DLD1 (cell line): ENCODE data around the gene MAP3K12.

Experiments
- in situ Hi-C: cut with HindIII; loops from 2 replicates; pipeline ENCODE4 v1.10.0; 2017; ENCODE audit warnings: low sequenced_read_pairs

MAP3K12 gene

DNA sequence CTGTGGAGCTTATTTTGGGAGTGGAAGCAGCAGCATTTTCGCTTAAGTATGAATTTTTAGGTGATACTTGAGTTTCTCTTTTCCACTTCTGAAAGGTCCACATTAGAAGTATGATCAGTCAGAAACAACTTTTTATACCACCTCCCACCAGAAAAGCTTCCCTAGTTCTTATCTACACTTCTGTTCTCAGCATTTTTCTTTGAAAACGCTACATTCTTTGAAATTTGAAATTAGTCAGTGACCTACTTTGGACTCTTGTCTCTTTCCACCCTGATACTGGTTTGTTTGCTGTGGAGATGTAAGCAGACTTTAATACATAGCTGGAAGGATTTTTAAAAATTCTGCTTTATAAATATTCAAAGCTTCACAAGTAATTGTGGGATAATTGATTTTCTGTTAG, 25.2 kb downstream of the MAP3K12 start:
- in situ Hi-C loops: no loop called here

DNA sequence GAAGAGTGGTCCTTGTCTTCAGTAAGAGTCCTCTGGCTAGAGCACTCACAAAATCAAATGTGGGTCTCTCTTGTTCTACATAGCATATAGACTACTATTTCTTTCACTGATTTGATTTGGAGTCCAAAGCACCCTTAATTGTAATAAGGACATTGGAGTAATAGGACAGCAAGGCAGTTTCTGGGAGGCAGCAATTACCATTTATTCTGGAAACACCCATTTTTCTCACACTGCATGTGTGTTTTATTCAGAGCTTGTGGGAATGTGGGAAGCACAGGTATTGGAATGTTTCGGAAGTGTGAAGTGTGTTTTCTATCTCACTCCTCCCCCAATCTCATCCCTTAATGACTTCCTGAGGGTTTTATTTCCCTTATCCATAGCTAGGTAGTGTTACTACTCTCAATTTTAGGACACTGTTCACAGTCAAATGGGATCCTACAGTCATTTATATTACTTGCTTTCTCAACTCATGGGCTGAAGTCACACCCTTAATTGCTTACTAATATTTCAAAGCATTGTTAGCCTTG, 27.1 kb downstream of the MAP3K12 start:
- in situ Hi-C loops: no loop called here

DNA sequence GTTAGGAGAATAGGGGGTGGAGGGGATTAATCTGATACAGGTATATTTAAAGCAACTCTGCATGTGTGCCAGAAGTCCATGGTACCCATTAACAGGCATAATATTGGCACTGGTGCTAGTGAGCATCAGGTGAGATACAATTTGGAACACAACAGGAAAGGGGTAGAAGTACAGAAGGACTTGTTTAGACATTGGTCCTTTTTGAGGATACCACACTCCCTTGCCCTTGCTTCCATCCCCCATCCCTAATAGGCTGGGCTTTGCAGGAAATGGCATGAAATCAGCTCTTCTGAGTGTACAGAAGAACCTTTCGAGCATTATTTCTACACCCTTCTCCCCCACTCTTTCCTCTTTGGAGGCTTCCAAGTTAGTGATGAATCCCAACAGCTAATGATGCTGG, 31.0 kb downstream of the MAP3K12 start:
- in situ Hi-C loops: no loop called here

DNA sequence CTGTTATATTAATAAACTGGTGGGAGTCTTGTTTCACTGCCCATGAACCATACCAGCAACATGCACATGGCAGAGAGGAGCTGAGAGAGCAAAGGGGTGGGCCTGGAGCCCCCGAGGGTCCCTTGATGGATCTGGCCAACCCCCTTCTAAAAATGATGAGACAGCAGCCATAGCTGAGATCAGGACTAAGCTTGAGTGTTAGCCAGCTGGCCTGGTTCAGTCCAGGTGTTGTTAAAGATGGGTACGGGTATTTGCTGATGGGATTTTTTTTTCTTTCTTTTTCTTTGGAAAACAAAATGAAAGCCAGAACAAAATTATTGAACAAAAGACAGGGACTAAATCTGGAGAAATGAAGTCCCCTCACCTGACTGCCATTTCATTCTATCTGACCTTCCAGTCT, 31.4 kb downstream of the MAP3K12 start:
- in situ Hi-C loops: no loop called here

DNA sequence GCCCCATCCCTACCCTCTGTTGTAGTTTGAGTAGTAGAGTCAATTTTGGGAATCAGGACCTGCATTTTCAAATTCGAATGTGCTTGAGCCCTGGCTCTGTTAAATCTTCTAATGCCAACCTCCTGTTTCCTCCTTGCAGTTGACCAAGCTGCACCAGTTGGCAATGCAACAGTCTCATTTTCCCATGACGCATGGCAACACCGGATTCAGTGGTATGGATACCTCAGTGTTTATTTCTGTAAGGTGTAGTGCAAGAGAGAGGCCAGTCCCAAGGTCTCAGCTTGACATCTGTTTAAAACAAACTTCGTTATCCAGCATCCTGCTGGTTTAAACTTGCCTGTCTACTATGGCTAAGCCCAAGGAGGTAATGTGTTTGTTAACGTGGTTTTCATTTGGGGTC, 32.2 kb downstream of the MAP3K12 start:
- in situ Hi-C loops: no loop called here

DNA sequence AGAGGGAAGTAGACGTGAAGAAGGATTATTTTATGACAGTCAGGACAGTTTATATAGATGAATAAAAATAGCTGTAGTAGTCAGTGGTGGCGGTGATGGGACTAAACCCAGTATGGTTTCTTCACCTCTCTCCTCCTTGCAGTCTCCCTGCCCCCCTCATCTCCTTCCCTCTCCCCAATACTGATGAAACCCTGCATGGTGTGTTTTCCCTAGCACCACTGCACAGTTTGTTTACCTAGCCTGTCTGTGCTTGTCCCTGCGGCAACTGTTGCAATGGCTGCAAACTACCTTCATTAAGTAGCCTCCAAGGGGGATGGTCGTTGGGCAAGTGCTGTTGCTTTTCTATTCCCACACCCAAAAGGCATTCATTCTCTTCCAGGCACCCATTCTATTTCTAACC, 32.6 kb downstream of the MAP3K12 start:
- in situ Hi-C loops: no loop called here

DNA sequence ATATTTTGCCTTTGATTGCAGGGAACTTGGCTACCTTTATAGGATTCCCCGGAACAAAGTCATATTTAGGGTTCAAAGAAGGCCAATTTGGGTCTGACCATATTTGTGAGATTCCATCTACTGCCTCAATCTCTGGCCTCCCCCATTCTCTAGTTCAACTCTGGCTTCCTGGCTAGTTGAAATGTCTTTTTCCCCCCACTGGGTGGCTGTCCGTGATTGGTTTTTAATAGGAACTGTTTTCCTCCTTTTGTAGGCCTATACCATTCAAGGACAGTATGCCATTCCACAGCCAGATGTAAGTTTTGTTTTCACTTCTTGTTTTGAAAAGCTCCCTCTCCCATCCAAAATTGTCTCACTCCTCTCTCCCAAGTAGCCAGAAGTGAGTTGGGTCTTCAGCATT, 33.6 kb downstream of the MAP3K12 start:
- in situ Hi-C loops: no loop called here

DNA sequence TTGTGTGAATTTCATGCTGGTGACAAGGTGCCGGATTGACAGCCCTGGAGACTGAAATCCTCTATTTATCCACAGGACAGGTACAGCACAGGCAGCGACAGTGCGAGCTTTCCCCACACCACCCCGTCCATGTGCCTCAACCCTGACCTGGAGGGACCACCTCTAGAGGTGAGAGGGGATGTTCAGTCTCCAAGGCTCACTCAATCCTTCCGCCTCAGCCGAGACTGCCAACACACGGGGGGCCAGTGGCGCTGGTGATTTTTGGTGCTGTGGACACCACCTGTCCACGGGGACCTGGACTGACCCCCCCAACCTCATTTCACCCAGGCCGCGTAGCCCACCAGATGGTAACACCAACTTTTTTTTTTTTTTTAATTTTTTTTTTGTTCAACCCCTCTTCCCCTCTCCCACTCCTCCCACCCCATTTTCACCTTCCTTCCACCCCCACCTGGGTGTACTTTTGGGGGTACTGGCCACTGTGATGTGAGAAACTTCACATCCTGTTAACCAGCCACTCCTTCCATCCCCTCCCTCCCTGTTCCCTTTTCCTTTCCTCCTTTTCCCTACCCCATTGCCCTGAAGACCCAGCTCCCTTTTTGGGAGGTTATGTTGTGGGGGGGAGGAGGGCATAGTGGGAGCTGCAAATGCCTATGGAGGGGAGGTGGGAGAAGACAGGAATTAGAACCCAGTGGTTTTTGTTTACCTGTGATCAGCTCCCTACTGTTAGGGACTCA, 34.4 kb downstream of the MAP3K12 start:
- in situ Hi-C loops: no loop called here

DNA sequence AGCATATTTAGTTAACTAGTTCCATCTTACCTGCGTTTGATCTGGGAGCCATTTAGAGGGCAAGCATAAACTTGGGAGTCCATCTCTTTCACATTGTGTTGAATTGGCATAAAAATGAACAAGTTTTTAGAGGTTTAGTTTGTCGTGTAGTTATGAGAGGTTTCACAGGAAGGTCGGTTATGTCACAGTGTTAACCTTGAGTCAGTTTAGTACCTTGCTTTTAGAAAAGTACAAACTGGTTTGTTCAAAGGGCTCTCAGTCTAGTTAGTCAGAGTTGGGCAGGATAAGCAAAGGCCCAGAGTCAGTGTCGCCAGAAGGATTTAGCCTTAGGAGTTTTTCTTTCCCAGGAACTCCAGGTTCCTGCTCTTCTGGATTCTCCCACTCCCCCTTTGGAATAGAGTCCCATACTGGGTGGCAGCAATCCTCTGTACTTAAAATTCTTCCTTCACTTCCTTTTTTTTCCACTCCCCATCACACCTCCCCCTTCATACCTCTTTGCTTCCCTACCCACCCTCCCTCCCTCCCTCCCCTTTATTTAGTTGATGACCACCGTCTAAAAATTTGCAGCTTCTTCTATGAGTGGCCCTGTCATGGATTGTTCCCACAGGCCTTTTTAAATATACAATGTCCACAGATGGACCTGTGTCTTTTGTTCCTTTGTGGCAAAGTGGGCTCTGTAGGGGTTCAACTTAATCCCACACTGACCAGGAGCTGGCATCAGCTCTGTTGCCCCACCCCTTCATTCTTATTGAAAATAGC, 35.3 kb downstream of the MAP3K12 start:
- in situ Hi-C loops: no loop called here

DNA sequence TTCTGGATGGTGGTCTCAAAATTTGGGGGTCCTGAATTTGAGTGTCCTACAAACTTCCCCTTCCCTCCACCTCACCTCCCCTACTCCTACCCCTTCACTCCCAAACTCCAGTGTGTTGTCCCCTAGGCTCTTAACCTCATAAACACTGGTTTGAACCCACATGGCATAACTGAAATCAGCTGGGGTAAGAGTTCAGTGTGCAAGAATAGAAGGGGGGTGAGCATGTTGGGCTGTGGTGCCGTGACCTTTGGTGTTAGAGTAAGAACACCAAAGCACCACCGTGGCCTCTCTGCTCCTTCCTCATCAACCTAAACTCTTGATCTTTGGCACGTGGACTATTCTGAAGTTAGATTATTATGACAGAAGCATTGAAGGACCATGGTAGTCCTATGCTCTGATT, 36.3 kb downstream of the MAP3K12 start:
- in situ Hi-C loops: no loop called here

DNA sequence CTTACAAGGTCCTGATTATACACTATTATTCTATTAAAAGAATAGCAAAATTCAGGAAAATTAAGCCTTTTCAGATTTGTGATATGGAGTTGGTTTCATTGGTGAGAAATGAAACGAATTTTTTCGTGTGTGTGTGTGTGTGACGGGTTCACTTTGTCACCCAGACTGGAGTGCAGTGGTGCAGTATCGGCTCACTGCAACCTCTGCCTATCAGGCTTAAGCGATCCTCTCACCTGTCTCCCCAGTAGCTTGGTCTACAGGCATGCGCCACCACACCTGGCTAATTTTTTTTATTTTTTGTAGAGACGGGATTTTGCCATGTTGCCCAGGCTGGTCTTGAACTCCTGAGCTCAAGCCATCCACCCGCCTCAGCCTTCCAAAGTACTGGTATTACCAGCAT, 37.7 kb downstream of the MAP3K12 start:
- in situ Hi-C loops: no loop called here

DNA sequence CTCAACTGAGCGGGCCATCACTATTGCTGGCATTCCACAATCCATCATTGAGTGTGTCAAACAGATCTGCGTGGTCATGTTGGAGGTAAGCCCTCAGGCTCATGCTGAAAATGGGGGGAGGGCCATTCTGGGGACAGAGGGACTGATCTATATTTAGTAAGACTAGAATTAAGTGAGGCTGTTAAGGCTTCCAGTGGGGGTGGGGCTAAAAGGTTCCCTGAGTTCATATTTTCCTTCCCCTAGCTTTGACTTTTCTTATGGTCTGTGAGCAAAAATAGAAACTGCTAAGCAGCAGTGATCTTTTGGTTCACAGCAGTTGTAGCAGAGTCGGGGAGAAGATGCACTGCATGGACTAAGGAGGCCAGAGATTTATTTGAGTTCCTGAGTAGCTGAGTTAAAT, 38.2 kb downstream of the MAP3K12 start:
- in situ Hi-C loops: no loop called here

DNA sequence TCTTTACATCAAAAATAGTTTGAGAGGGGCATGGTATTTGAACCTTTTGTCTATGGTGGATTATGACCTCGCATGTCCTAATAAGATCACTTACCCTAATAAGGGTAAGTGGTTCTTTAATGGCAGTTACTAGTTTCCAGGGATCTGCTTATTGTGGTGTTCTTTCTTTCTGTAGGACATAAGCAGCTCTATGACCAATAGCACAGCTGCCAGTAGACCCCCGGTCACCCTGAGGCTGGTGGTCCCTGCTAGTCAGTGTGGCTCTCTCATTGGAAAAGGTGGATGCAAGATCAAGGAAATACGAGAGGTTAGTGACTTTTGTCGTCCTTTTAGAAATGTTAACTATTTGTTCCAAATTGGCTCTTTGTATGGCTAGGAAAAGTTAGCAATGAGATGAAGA, 40.2 kb downstream of the MAP3K12 start:
- in situ Hi-C loops: no loop called here

DNA sequence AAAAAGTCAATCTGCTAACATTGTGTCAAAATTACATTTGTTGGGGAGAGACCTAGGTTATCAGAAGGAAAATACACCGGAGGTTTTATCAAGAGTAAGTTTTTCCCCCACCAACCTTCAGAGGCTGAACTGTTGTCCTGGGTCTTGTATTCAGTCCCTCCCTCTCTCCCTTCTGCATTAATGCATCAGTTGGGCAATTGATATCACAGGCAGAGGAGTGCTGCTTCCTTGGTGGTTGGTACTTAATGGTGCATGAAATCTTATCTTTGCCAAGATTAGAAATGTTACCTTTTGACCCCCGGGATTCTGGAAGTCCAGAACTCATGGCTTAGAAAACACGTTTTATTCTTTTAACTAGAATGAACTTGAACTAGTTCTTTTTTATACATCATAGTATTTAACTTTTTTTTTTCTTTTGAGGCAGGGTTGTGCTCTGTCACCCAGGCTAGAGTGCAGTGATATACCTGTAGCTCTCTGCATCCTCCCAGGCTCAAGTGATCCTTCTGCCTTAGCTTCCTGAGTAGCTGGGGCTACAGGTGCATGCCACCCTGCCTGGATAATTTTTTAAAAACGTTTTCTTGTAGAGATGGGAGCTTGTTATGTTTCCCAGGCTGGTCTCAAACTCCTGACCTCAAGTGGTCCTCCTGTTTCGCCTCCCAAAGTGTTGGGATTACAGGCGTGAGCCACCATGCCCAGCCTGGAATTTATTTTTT, 42.4 kb downstream of the MAP3K12 start:
- in situ Hi-C loops: no loop called here

DNA sequence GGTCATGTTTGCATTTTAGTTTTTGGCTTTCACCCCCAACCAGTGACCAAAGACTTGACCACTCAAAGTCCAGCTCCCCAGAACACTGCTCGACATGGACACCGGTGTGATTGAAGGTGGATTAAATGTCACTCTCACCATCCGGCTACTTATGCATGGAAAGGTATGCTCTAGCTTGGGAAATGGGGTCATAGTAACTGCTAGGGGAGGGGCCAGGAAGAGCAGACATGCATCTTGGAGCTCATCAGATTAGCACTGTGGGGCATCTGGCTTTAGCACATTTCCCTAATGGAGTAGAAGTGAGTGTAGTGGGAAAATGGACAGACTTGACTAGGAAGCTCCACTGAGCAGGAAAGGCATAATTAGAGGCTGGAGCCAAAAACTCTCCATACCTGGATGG, 44.6 kb downstream of the MAP3K12 start:
- in situ Hi-C loops: no loop called here

DNA sequence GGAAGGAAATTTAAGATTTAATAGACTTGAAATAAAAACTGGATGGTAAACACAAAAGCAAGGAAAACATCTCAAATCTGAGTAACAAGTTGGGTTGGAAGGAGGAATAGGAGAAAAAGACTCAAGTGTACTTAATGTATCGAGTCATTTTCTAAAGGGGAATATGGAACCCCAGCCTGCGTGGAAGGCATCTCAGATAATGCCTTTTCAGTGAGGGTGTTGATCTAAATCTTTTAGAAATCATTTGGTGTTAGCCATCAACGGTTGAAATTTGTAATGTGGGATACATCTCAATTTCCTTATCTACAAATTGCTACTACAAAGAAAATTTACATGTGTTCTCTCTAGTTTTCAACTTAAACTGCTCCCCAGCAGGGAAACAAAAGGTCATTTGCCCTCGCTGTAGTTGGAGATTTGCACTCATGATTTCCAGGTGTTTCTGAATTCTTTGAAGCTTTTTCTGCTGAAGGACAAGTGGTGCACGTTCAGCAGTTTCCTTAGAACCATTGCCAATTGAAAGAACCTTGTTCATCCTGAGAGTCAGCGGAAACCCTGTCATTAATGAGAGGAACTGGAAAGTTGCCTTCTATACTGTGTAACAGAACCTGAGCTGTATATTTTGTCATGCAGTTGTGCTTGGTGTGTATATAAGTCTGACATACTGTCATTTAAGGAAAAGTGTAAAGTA, 45.2 kb downstream of the MAP3K12 start:
- in situ Hi-C loops: no loop called here

DNA sequence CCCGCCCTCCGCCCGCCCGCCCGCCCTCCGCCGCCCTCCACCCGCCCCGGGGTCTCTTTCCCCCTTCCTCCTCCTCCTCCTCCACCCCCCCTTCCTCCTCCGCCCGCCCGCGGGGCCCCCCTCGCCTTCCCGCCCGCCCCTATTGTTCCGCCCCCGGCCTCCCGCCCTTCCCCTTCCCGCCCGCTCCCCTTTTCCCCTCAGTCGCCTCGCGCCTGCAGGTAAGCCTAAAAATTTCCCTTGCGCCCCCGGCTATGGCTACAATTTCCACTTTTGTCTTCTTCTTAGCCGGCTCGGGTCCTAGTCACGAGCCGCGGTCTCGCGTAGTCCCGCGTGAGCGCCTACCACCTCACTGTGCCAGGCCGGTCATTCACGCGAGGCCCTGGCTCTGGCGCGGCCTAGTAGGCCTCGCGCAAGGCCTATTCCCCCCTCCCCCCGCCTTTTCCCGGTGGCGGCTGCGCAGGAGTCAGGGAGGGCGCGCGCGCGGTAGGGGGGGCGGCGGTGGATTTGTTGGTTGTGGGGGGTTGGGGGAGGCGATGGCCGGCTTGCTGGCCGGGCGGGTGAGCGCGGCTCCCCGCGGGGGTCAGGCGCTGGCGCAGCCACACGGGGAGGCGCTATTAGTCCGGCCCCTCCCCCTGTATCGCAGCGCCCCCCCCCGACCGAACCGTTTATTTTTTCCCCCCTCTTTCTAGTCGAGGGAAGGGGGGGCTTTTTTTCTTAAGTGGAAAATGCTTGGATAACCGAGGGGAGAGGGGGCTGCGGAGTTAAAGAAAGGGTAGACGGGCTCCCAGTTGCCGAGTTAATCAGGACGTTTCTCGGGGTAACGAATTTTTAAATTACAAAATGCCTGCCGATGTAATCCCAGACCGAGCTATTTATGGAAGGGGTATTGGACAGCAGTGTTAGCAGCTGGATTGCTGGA, 46.8 kb downstream of the MAP3K12 start:
- in situ Hi-C loops: no loop called here

DNA sequence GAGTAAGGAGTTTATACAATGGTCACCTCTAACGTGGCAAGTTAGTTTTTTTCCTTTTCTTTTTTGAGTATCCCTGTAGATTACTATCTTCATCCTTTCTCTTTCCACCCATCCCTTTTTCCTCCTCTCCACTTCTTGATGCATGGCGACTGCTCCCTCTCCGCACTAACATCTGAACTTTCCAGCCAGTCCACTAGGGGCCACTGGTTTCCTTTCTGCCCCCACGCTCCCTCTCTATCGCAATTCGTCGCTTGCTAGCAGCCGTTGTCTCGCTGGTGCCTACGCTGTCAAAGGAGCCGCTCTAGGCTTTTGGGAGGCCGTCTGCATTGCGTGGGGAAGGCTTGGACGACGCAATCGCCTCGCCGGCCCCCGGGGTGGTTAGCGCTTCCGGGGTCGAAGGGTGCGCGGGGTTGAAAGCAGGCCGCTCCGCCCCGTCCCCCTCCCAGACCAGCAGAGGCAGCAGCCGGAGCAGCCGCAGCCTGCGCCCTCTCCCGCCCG, 47.5 kb downstream of the MAP3K12 start, which contains the start of gene PCBP2:
PCBP2 (plus strand) TSS at position 442 of the 498 bp plus-strand sequence. CDS start 2,699 bp downstream, outside the sequence.
- in situ Hi-C loops: no loop called here

DNA sequence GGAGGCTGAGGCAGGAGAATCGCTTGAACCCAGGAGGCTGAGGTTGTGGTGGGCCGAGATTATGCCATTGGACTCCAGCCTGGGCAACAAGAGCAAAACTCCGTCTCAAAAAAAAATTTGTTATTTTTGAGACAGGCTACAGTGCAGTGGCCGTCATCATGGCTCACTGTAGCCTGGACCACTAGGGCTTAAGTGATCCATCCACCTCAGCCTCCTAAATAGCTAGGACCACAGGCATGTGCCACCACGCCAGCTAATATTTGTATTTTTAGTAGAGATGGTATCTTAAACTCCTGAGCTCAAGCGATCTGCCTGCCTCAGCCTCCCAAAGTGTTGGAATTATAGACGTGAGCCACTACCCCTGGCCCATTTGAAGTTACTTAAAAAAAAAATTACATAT, 48.3 kb downstream of the MAP3K12 start:
- in situ Hi-C loops: no loop called here
